AG04450 (cell line): ENCODE results near the gene MEF2C. TPM values are rescaled to one million over a fixed set of nuclear protein-coding genes. Genes with fewer than 3 reads are reported as not detected.

Experiments used
- CTCF ChIA-PET: fragments of 300-600, 350-600 bp; formaldehyde crosslinking; extraction: SDS; loops from one replicate; lab custom pipeline; 2022; ENCODE audit warnings: antibody characterized with exemption, inconsistent platforms; lab: Charles Lee
- POLR2A ChIA-PET: fragments of 350-600 bp; formaldehyde crosslinking; extraction: SDS; loops from one replicate; lab custom pipeline; 2021; ENCODE audit warnings: antibody characterized with exemption, inconsistent platforms; lab: Yijun Ruan, JAX
- DNase-seq: peaks from one replicate; pipeline ENCODE4 v3.0.0-alpha.2; 2011; ENCODE audit warnings: low read depth, low spot score
- H3K27ac ChIP-seq: one replicate; pipeline ENCODE4 v1.5.1; 2012; ENCODE audit warnings: low read depth, low read length, control low read depth
- H3K27me3 ChIP-seq: one replicate; pipeline ENCODE4 v1.6.0; 2012; ENCODE audit warnings: low read length; ENCODE audit not compliant: control insufficient read depth, insufficient read depth
- H3K4me3 ChIP-seq: 2 replicates; pipeline ENCODE4 v1.5.1; 2011; ENCODE audit warnings: mild to moderate bottlenecking, low read depth, low read length, control low read depth
- H3K9me3 ChIP-seq: 2 replicates; pipeline ENCODE4 v1.5.1; 2012; ENCODE audit warnings: low read length; ENCODE audit not compliant: control insufficient read depth, insufficient read depth
- polyA plus RNA-seq: library from polyadenylated mRNA; depleted of rRNA; stranded (reverse); fragments of >200 nt; gene quantifications from 2 replicates; pipeline ENCODE4 v1.2.3, GENCODE V29; 2011
- TF ChIP-seq, protein P1 (sequence below): IDR thresholded peaks from 2 replicates; pipeline ENCODE4 v1.5.1; 2011; ENCODE audit warnings: low read depth, low read length, control low read depth, inconsistent platforms

Gene MEF2C
- polyA plus RNA-seq, 1 experiment = 3.9 TPM

DNA sequence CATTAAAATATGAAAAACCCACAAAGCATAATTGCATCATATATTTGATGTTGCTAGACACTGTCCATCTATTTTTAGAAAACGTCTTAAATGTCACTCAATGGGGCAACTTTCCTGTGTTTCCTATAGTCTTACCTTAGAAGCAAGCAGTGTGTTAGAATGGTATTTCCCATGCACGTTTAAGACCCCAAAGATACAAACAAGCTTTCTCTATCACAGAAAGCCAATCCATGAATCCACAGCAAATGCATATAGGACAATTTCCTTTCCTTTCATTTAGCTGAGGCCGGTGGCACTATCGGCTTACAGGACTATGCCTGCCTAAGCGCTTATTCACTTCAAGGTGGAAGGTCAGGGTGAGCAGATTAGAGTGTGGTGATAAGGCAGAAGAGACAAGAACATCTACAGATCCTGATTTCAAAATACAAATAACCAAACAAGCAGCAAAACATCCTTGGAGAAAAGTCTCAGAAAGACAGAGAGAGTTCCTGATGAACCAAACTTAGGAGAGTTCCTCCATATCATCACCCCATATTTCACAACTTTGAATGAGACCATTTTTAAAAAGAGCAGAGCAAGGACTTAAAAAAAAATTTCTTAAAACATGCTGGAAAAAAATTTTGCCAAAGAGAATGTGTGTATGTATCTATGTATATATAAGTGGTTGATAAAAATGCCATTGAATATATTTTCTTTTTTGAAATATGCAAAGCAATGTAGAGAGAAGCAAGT, 57.2 kb downstream of the MEF2C start:
- no peaks in the 10 kb centered on the region for H3K9me3 ChIP-seq
- H3K27ac ChIP-seq = no peak overlapping the region
- POLR2A ChIA-PET = interaction anchor here (0.7 kb wide), 1 partner anchor 39 kb away, joined by 6 read pairs; no protein-coding TSS in a partner anchor
- no peak for DNase-seq
- TF ChIP-seq, protein P1, sequence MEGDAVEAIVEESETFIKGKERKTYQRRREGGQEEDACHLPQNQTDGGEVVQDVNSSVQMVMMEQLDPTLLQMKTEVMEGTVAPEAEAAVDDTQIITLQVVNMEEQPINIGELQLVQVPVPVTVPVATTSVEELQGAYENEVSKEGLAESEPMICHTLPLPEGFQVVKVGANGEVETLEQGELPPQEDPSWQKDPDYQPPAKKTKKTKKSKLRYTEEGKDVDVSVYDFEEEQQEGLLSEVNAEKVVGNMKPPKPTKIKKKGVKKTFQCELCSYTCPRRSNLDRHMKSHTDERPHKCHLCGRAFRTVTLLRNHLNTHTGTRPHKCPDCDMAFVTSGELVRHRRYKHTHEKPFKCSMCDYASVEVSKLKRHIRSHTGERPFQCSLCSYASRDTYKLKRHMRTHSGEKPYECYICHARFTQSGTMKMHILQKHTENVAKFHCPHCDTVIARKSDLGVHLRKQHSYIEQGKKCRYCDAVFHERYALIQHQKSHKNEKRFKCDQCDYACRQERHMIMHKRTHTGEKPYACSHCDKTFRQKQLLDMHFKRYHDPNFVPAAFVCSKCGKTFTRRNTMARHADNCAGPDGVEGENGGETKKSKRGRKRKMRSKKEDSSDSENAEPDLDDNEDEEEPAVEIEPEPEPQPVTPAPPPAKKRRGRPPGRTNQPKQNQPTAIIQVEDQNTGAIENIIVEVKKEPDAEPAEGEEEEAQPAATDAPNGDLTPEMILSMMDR = no peak
- H3K4me3 ChIP-seq = no peak overlapping the region
- CTCF ChIA-PET = interaction anchor here (0.6 to 1.2 kb wide), 2 partner anchors 96 to 216 kb away, joined by 3 to 9 read pairs; no protein-coding TSS in a partner anchor
- H3K27me3 ChIP-seq = no peaks in the 10 kb centered on the region

DNA sequence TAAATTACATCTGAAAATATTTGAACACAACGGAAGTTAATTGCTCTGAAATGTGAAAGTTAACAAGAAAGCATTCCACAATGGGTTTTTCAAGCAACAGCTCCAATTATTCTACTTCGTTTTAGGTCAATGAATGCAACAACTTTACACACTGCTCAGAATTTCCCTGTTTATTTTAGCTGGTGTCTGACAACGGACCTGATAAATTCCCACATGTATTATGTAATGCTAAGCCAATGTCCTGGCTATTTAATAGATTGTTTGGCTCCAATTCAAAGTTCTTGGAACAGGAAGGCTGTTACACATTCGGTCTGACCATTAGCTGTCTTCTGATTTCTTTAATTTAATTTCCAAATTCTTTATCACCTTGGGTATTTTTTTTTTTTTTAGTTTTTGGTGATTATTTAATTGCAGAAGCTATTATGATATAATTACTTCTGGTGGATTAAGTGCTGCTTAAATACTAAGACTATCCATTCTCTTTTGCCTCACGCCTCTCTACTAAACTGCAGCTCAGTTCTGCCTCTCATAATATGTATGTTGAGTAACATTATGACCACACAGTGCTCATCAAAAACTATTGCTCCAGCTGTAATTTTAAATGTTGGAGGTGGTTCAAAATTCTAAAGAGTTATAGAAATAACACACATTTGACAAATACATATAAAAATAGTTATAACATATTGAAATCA, 57.9 kb downstream of the MEF2C start:
- Histone ChIP-seq H3K27me3 (no peaks in the 10 kb centered on the region), H3K9me3 (no peaks in the 10 kb centered on the region), H3K27ac (no peak overlapping the region), H3K4me3 (no peak overlapping the region)
- ChIA-PET POLR2A (interaction anchor here (0.7 kb wide), 2 partner anchors 39 to 576 kb away, joined by 4 to 6 read pairs; no protein-coding TSS in a partner anchor), CTCF (interaction anchor here (1.2 kb wide), 1 partner anchor 96 kb away, joined by 9 read pairs; no protein-coding TSS in a partner anchor)
- TF ChIP-seq, protein P1 = no peak
- DNase-seq = no peak

DNA sequence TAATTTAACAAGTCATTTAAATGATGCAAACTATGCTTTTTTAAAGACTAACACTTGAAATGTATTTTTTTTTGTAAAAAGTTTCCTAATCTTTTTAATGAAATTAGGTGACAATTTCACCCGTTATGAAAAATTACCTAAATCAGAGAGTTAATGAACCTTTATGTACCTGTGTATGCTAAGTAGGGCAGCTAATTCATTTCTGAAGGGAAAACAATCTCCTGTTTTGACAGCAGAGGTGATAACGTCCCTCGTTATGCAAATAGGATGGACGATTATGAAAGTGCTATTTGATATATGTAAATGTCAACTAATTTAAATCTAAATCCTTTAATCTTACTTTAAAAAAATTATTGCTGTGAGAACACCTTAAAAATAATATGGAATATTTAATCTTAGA, 58.8 kb downstream of the MEF2C start:
- TF ChIP-seq, protein P1 = no peak
- POLR2A ChIA-PET = no interaction called here
- CTCF ChIA-PET = no interaction called here
- no peak for DNase-seq
- Histone ChIP-seq H3K27ac (no peak overlapping the region), H3K9me3 (no peaks in the 10 kb centered on the region), H3K4me3 (no peak overlapping the region), H3K27me3 (no peaks in the 10 kb centered on the region)

DNA sequence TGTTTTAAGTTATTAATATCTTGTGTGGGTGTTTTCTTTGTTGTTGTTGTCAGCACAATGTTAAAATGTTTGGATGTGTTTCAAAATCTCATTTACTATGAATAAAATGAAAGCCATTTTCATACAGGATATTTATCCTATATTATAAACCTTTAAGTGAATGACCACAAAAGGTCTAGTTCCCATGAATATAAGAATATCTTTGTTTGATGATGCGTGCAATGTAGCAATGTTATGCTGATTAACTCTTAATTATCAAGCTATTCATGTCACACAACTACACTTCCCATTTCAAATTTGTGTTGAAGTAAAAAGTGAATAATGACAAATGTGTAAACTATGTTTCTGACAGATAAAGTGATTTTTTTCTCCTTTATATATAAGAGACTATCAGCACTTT, 59.8 kb downstream of the MEF2C start:
- TF ChIP-seq, protein P1 = no peak

DNA sequence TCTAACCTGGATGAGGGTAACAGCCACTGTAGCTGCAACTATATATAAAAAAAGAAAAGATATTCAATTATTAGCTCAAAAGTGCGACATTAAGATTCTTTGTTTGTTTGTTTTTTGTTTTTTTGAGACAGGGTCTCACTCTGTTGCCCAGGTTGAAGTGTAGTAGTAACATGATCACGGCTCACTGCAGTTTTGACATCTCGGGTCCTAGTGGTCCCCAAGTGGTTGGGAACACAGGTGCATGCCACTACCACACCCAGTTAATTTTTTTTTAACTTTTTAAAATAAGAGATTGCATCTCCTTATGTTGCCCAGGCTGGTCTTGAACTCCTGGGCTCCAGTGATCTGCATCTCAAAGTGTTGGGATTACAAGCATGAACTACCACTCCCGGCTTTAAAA, 61.8 kb downstream of the MEF2C start:
- CTCF ChIA-PET = no interaction called here
- H3K4me3 ChIP-seq = no peak overlapping the region
- TF ChIP-seq, protein P1 = no peak
- POLR2A ChIA-PET = no interaction called here
- H3K9me3 ChIP-seq = no peaks in the 10 kb centered on the region
- no peak overlapping the region for H3K27ac ChIP-seq
- no peak for DNase-seq
- H3K27me3 ChIP-seq = no peaks in the 10 kb centered on the region

More for the DNA sequence above, 59.8 kb downstream of the MEF2C start:
- DNase-seq = no peak
- Histone ChIP-seq H3K4me3 (no peak overlapping the region), H3K27ac (no peak overlapping the region), H3K27me3 (no peaks in the 10 kb centered on the region), H3K9me3 (no peaks in the 10 kb centered on the region)
- ChIA-PET POLR2A (no interaction called here), CTCF (no interaction called here)
